ENCODE measurements around the gene RNF130.

GRCh38 chr5:179974246-179974945 is 97.2 kb downstream of the RNF130 start:
- TF ChIP-seq, protein P1, sequence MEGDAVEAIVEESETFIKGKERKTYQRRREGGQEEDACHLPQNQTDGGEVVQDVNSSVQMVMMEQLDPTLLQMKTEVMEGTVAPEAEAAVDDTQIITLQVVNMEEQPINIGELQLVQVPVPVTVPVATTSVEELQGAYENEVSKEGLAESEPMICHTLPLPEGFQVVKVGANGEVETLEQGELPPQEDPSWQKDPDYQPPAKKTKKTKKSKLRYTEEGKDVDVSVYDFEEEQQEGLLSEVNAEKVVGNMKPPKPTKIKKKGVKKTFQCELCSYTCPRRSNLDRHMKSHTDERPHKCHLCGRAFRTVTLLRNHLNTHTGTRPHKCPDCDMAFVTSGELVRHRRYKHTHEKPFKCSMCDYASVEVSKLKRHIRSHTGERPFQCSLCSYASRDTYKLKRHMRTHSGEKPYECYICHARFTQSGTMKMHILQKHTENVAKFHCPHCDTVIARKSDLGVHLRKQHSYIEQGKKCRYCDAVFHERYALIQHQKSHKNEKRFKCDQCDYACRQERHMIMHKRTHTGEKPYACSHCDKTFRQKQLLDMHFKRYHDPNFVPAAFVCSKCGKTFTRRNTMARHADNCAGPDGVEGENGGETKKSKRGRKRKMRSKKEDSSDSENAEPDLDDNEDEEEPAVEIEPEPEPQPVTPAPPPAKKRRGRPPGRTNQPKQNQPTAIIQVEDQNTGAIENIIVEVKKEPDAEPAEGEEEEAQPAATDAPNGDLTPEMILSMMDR (IDR thresholded peaks at IDR 0.05) = no peak
- TF ChIP-seq POLR2A (IDR thresholded peaks at IDR 0.05) = no peak
- TF ChIP-seq POLR2AphosphoS5 (IDR thresholded peaks at IDR 0.05; ENCODE audit: insufficient read depth in 1 of 2, low read depth in 1 of 2) = no peak

All from vagina (tissue), 2 donors.